Activated effector memory CD4-positive, alpha-beta T cell treated with anti-CD3 and anti-CD28 coated beads, Interleukin-2, amount 50 U/mL, for 16 hours (primary cell): ENCODE results near the gene TBL1XR1.
A peak's percentile ranks its signal among the peaks of the same experiment; 100 is the strongest.

ENCODE experiments used
- DNase-seq: peaks from one replicate; pipeline ENCODE4 v3.0.0-alpha.2; 2020

The TBL1XR1 gene

DNA sequence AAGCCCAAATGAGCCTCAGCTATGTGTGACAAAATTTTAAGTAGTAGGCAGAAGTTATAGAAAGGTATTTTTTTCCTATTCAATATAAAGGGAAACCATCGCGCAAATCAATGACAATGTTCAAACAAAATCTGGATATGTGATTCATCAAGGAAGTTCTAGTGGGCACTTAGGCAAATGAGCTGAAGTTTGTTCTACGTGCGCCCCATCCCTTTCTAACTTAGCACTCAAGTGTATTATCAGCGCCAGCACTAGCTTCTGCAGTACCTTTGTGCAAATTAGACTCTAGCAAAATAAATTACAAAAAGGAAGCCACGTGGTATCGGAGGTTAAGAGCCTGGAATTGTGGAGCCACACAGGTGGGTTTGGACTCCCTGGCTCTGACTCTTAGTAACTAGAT, 91.1 kb downstream of the TBL1XR1 start:
- DNase-seq = no peak

DNA sequence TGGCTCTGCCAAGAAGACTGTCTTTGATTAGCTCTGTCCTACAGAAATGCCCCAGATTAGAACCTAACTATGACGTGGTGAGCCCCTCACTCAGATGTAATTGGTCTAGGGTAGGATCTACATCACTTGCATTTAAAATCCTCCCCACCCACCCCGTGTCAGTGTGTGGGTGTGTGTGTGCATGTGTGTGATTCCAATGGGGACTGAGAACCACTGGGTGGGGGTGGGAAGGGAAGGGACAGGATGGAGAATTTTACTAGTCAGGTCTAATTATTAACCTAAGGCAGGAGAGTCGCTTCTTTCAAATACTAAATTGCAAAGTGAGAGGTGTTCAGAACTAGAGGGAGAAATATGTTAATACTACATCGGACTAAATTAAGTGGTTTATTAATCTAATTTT, 91.7 kb downstream of the TBL1XR1 start:
- no peak for DNase-seq

- no peak for DNase-seq
These were observed 92.8 kb downstream of the TBL1XR1 start for GRCh38 chr3:177104299-177104992.

GRCh38 chr3:177102553-177102952, 94.7 kb downstream of the TBL1XR1 start:
- no peak for DNase-seq

DNA sequence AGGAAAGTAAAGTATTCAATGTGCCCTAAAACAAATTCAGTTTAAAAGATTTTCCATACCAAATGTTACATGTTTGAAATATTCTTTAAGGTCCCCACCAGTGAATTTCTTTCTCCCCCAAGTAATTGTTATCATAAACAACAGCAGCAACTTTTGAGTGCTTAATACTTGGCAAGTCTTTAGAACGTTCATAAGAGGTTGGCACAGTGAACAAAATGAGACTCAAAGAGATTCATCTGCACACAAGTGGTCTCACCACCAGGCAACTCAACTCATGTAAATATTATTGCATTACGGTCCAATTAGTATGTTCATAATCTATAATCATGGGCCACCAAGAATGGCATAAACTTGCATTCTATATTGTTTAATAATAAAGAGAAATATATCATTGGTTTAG, 98.7 kb downstream of the TBL1XR1 start:
- no peak for DNase-seq

DNA sequence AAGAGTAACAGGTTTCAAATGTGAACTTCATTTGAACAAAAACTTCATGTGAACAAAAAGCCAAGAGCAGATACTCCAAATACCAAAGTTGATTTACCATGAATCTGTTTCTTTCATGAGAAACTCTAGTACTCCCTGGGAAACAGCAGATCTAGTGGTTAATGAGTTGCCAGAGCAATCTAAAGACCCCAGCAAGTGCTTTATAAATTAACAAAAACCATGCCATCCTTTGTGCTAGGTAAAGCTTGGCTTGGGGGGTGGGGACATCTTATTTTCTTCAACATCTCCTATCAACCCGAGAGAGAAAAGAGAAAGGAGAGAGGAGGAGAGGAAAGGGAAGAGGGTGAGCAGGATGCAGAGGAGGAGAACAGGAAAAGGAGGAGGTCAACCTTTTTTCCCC, 100.7 kb downstream of the TBL1XR1 start:
- DNase-seq = no peak

DNA sequence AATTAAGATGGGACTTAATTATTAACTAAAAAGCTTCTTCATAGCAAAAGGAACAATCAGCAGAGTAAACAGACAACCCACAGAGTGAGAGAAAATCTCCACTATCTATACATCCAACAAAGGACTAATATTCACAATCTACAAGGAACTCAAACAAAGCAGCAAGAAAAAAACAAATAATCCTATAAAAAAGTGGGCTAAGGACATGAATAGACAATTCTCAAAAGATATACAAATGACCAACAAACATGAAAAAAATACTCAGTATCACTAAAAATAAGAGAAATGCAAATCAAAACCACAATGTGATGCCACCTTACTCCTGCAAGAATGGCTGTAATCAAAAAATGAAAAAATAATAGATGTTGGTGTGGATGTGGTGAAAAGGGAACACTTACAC, 103.3 kb downstream of the TBL1XR1 start:
- no peak for DNase-seq

DNA sequence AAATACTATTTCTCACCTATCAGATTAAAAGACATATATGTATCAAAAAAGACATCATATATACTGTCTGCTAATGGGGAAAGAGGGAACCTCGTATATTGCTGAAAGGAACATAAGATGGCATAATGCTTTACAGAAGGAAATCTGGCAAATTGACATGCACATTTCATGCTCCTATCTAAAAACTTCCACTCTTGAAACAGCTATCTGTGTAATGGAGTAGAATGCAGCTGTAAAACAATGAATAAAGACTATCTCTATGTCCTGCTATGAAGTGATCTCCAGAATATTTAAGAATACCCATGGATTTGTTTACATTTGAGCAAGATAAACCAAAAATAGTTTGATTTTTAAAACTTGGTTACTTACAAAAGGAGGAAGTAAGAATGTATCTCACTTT, 107.4 kb downstream of the TBL1XR1 start:
- DNase-seq = no peak

GRCh38 chr3:177089110-177089509, 108.2 kb downstream of the TBL1XR1 start:
- DNase-seq = no peak

DNA sequence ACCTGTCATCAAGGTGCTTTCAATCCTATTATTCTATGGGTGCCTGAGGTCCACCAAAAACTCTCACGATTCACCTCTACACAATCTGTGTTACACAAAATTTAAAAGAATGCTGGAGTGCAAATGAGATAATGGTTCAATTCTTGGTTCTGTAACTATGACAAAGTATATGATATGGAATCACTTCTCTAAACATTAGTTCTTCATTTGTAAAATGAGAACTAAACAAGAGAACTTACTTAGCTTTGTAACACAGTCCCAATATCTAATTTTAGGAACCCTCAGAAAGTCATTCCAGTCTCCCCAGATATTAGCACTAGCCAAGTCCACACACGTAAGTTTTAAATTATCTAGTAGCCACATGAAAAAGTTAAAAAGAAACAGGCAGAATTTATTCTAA, 111.5 kb downstream of the TBL1XR1 start:
- DNase-seq = no peak

GRCh38 chr3:177084616-177085015, 112.7 kb downstream of the TBL1XR1 start:
- DNase-seq = no peak

GRCh38 chr3:177080122-177080521, 117.2 kb downstream of the TBL1XR1 start:
- no peak for DNase-seq

GRCh38 chr3:177079684-177080083, 117.6 kb downstream of the TBL1XR1 start:
- no peak for DNase-seq

GRCh38 chr3:177071496-177072156, 125.7 kb downstream of the TBL1XR1 start:
- DNase-seq = no peak

- no peak for DNase-seq
These were observed 127.6 kb downstream of the TBL1XR1 start for GRCh38 chr3:177069514-177070329.

DNA sequence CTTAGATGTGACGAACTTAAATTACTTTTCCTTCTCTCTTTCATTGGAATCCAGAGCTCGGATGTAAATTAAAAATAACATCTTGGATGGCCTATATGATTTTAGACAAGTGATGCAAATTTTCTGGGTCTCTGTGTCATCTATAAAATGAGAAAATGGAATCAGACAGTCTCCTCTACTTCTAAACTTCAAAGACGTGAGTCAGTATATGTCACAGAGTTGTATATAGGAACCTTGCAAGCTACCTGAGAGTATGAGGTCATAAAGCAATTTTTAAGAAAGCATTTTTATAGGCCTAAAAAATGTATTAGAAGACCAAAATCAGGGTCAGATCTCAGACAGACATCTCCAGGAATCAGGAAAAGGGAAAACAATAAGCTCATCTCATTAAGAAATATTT, 128.3 kb downstream of the TBL1XR1 start:
- no peak for DNase-seq

GRCh38 chr3:177066068-177066467, 131.2 kb downstream of the TBL1XR1 start:
- DNase-seq = no peak

- no peak for DNase-seq
These were observed 131.8 kb downstream of the TBL1XR1 start for GRCh38 chr3:177065285-177066033.

DNA sequence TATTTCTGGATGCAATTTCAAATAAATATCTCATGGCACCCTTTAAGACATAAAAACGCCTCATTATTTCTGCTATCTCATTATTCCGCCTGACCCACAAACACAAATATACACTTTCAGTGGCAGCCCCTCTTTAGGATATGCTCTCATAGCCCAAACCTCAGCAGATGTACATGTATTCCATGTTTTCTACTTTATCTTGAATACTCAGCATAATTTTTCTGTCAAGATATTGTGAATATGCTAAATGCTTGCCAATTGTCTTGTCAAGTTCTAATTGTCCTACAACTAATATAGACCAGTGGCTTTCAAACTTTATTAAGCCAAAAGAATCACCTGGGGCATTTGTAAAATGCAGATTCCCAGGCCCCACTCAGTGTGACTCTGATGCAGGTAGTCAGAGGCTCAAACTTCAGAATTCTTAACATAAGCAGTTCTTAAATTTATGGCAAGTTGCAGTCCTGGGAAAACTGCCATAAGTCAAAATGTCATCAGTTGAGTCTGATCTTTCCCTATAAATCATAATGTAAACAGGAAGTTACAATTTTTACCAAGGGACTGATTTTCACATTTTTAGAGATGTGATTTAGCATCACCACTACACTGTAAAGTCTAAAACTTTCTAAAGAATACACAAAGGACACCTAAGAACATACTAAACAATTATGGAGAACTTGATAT, 135.1 kb downstream of the TBL1XR1 start:
- DNase-seq = no peak

DNA sequence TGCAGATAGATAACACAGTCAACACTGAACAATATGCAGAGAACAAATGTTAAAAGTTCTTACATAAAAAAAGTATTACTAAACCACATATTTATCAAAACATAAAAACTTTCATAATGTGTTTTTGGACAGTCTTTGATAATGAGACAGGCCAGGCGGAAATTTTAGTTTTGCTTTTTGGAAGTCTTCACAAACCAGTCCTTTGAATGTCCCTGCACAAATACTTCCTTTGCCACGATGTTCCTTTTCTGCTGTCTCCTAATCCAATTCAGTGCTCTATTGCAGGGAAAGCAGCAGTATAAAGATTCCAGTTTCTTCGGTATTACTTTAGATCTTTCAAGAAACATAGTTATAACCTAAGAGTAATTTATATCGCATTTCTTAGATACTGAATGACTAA, 135.9 kb downstream of the TBL1XR1 start:
- no peak for DNase-seq

- no peak for DNase-seq
These were observed 136.8 kb downstream of the TBL1XR1 start for GRCh38 chr3:177060492-177060891.

DNA sequence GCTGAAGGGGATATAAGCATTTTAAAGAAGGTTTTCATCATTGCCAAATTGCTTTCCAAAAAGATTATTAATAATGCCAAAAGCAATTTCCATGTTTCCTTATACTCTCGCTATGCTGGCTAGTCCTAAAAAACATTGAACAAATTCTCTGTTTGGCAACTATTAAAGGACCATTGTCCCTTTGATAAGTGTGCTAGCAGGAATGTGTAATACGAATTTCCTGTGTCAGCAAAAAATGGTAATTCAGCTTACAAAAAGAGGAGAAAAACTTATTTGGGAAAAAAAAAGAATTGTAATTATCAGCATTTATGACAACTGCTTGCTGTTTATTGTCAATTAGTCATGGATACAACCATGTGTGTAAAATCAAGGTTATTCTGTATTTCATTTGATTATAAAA, 138.6 kb downstream of the TBL1XR1 start:
- DNase-seq = no peak

DNA sequence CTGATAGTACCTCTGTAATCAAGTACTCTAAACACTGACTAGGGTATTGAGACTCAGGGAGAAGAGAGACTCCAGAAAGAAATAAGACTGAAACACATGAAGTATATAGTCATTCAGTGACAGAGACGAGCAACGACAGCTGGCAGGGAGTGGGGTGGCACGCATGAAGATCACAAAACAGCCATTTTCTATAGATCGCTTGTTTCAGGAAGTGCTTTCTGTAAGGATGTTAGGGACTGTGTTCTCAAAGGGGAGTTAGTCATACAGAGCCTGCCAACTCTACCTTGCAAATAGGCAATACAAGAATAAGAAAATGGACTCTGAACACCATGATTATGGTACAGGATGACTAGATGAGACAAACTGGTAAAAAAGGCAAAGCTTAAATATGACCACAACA, 139.5 kb downstream of the TBL1XR1 start:
- peak; percentile 77 for DNase-seq
